Mammary epithelial cell (primary cell): ENCODE results near the gene ST6GALNAC2.

Experiments
- EZH2 ChIP-seq: IDR thresholded peaks from 2 replicates; pipeline ENCODE4 v1.6.1; 2012; ENCODE audit warnings: low read length, inconsistent platforms, borderline replicate concordance
- TF ChIP-seq, protein P1 (sequence below), 2 donors: IDR thresholded peaks in 1 of 2; conservative IDR thresholded peaks in 1 of 2; 2 replicates each; pipeline ENCODE4 v1.5.1; 2011 to 2012; ENCODE audit warnings: inconsistent platforms in 2 of 2, low read length in 2 of 2, mild to moderate bottlenecking in 2 of 2, control low read depth in 1 of 2, low read depth in 1 of 2; ENCODE audit not compliant: insufficient read depth in 1 of 2; ENCODE audit errors: extremely low read depth in 1 of 2

GRCh38 chr17:76530095-76530723 is 55.5 kb downstream of the ST6GALNAC2 start:
- TF ChIP-seq, protein P1, sequence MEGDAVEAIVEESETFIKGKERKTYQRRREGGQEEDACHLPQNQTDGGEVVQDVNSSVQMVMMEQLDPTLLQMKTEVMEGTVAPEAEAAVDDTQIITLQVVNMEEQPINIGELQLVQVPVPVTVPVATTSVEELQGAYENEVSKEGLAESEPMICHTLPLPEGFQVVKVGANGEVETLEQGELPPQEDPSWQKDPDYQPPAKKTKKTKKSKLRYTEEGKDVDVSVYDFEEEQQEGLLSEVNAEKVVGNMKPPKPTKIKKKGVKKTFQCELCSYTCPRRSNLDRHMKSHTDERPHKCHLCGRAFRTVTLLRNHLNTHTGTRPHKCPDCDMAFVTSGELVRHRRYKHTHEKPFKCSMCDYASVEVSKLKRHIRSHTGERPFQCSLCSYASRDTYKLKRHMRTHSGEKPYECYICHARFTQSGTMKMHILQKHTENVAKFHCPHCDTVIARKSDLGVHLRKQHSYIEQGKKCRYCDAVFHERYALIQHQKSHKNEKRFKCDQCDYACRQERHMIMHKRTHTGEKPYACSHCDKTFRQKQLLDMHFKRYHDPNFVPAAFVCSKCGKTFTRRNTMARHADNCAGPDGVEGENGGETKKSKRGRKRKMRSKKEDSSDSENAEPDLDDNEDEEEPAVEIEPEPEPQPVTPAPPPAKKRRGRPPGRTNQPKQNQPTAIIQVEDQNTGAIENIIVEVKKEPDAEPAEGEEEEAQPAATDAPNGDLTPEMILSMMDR (conservative IDR thresholded peaks at IDR 0.05 in 1 of 2, IDR thresholded peaks at IDR 0.05 in 1 of 2; ENCODE audit: extremely low read depth in 1 of 2, insufficient read depth in 1 of 2, low read depth in 1 of 2, low read length in 2 of 2) = no peak
- no peak for TF ChIP-seq EZH2
